OCI-LY1 (cell line): Measurements from ENCODE around the gene KLHDC7A.

Experiments
- H2AFZ ChIP-seq: fragments of 200-600 bp; sonication (generic), shearing (Covaris generic); 2 replicates; pipeline ENCODE4 v1.6.0; 2014; ENCODE audit warnings: antibody characterized with exemption, mild to moderate bottlenecking, low read length
- H3F3A ChIP-seq: fragments of 200-600 bp; sonication (generic), shearing (Covaris generic); 2 replicates; pipeline ENCODE4 v1.6.0; 2014; ENCODE audit warnings: mild to moderate bottlenecking, antibody characterized with exemption, low read length, moderate library complexity; ENCODE audit not compliant: insufficient read depth
- H3K27ac ChIP-seq: fragments of 200-600 bp; sonication (generic); 2 replicates; pipeline ENCODE4 v1.5.1; 2014; ENCODE audit warnings: low read length, mixed run types, mild to moderate bottlenecking, low read depth; ENCODE audit not compliant: poor library complexity, severe bottlenecking
- H3K27me3 ChIP-seq: fragments of 200-600 bp; sonication (generic); 2 replicates; pipeline ENCODE4 v1.6.0; 2014; ENCODE audit warnings: antibody characterized with exemption, mild to moderate bottlenecking, low read length, moderate library complexity; ENCODE audit not compliant: insufficient read depth
- H3K36me3 ChIP-seq: fragments of 200-600 bp; sonication (generic); 2 replicates; pipeline ENCODE4 v1.6.1; 2014; ENCODE audit warnings: mild to moderate bottlenecking, antibody characterized with exemption, low read length, moderate library complexity, mixed read lengths; ENCODE audit not compliant: insufficient read depth
- H3K4me1 ChIP-seq: fragments of 200-600 bp; sonication (generic); 2 replicates; pipeline ENCODE4 v1.5.1; 2014; ENCODE audit warnings: mild to moderate bottlenecking, low read length, moderate library complexity; ENCODE audit not compliant: insufficient read depth, severe bottlenecking
- H3K4me2 ChIP-seq: fragments of 200-600 bp; sonication (generic), shearing (Covaris generic); 2 replicates; pipeline ENCODE4 v1.6.1; 2014; ENCODE audit warnings: low read length
- H3K4me3 ChIP-seq: fragments of 200-600 bp; sonication (generic); 2 replicates; pipeline ENCODE4 v1.5.1; 2014; ENCODE audit warnings: low read length, low read depth, mild to moderate bottlenecking, mixed read lengths; ENCODE audit not compliant: poor library complexity, severe bottlenecking
- H3K79me2 ChIP-seq: fragments of 200-600 bp; shearing (Covaris generic); 2 replicates; pipeline ENCODE4 v1.6.1; 2016; ENCODE audit warnings: mixed run types, low read length, mixed read lengths; ENCODE audit not compliant: insufficient read depth
- H3K9ac ChIP-seq: fragments of 200-600 bp; sonication (generic), shearing (Covaris generic); 2 replicates; pipeline ENCODE4 v1.6.1; 2014; ENCODE audit warnings: mild to moderate bottlenecking, low read length, mixed read lengths
- H3K9me2 ChIP-seq: fragments of 200-600 bp; sonication (generic), shearing (Covaris generic); 2 replicates; pipeline ENCODE4 v1.6.1; 2014; ENCODE audit warnings: low read depth, mild to moderate bottlenecking, low read length, mixed read lengths
- H3K9me3 ChIP-seq: fragments of 200-600 bp; shearing (Covaris generic); 2 replicates; pipeline ENCODE4 v1.6.1; 2014; ENCODE audit warnings: low read length, mixed read lengths
- H4K20me1 ChIP-seq: fragments of 200-600 bp; sonication (generic), shearing (Covaris generic); 2 replicates; pipeline ENCODE4 v1.6.0; 2016; ENCODE audit warnings: mild to moderate bottlenecking, low read length; ENCODE audit not compliant: insufficient read depth
- EZH2 ChIP-seq: fragments of 200-600 bp; sonication (generic), shearing (Covaris generic); IDR thresholded peaks from 2 replicates; pipeline ENCODE4 v1.8.0; 2017; ENCODE audit warnings: borderline replicate concordance, mixed run types, mild to moderate bottlenecking, antibody characterized with exemption, low read length, moderate library complexity, mixed read lengths
- TF ChIP-seq, protein P1 (sequence below): fragments of 200-600 bp; sonication (generic), shearing (Covaris generic); IDR thresholded peaks from 2 replicates; pipeline ENCODE4 v1.5.1; 2017; ENCODE audit warnings: mild to moderate bottlenecking, antibody characterized with exemption, low read length, moderate library complexity, mixed read lengths

The KLHDC7A gene

GRCh38 chr1:18463063-18463462 lies 17.7 kb upstream of the KLHDC7A start:
- TF ChIP-seq EZH2, result no peak
- TF ChIP-seq, protein P1, sequence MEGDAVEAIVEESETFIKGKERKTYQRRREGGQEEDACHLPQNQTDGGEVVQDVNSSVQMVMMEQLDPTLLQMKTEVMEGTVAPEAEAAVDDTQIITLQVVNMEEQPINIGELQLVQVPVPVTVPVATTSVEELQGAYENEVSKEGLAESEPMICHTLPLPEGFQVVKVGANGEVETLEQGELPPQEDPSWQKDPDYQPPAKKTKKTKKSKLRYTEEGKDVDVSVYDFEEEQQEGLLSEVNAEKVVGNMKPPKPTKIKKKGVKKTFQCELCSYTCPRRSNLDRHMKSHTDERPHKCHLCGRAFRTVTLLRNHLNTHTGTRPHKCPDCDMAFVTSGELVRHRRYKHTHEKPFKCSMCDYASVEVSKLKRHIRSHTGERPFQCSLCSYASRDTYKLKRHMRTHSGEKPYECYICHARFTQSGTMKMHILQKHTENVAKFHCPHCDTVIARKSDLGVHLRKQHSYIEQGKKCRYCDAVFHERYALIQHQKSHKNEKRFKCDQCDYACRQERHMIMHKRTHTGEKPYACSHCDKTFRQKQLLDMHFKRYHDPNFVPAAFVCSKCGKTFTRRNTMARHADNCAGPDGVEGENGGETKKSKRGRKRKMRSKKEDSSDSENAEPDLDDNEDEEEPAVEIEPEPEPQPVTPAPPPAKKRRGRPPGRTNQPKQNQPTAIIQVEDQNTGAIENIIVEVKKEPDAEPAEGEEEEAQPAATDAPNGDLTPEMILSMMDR, result no peak
- Histone ChIP-seq H3K9me2 (no peaks in the 10 kb centered on the region), H4K20me1 (no peaks in the 10 kb centered on the region)

DNA sequence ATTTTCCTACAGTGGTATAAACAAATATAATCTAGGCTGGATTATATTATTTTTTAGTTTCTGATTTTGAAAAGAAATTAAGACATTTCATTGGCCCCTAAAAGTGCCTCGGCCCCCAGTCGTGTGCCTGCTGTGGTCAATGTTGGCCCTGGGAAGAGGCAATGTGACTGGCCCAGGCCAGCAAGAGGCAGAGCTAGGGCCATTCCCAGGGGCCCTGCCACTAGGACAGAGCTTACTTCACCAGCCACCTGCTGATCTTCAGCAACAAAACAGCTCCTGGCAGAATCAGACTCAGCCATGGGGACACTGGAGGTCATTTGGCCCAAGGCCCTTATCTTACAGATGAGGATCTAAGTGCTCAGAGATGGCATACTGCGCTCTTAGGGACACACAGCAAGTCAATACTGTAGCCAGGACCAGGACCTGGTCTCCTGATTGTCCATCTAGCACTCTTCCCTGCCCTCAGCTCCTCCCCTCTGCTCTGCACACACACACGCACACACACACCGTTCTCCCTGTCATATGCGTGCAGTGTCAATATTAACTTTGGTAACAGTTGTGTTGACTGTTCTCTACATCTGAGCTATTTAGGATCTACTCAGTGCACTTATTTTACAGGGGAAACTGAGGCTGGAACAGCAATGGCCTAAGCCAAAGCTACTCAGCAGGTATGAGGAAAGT lies 16.6 kb upstream of the KLHDC7A start:
- TF ChIP-seq, protein P1, result no peak
- no peak for TF ChIP-seq EZH2
- no peaks in the 10 kb centered on the region for H3K9me2 ChIP-seq

More at GRCh38 chr1:18463063-18463462, 17.7 kb upstream of the KLHDC7A start:
- no peak overlapping the region for H3K4me3 ChIP-seq
- no peak overlapping the region for H3K4me2 ChIP-seq
- H3F3A ChIP-seq, result no peaks in the 10 kb centered on the region
- H3K9me3 ChIP-seq, result no peaks in the 10 kb centered on the region
- H3K27ac ChIP-seq, result no peak overlapping the region
- H3K36me3 ChIP-seq, result no peaks in the 10 kb centered on the region
- H2AFZ ChIP-seq, result no peak overlapping the region
- no peaks in the 10 kb centered on the region for H3K4me1 ChIP-seq
- H3K9ac ChIP-seq, result no peak overlapping the region
- peaks cover 4% of the 10 kb centered on the region; the same call in 1 of the 2 replicates for H3K27me3 ChIP-seq
- no peaks in the 10 kb centered on the region for H3K79me2 ChIP-seq

DNA sequence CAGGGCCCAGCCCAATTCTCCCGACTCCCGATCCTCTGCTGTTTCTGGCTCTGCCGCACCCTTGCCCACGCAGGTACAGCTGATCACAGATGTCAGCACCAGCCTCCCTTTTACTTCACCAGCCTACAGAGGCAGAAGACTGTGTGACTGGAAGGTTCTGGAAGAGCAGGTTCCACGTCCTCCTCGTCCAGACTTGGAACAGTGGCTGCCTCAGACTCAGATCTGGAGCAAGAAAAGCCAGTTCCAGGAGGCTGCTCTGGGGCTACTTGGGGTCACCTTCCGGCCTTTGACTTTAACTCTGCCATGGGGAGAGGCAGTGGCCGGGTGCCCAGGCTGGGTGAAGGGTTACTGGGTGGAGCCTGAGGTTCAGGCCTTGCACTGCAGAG lies 16.1 kb upstream of the KLHDC7A start:
- Histone ChIP-seq H3K27ac (no peak overlapping the region), H3K9me3 (no peaks in the 10 kb centered on the region), H4K20me1 (no peaks in the 10 kb centered on the region), H3K27me3 (peaks cover 4% of the 10 kb centered on the region; the same call in 1 of the 2 replicates), H3F3A (no peaks in the 10 kb centered on the region), H3K4me1 (no peaks in the 10 kb centered on the region), H3K4me2 (no peak overlapping the region), H3K4me3 (no peak overlapping the region), H3K79me2 (no peaks in the 10 kb centered on the region), H3K9me2 (no peaks in the 10 kb centered on the region), H3K9ac (no peak overlapping the region), H3K36me3 (no peaks in the 10 kb centered on the region), H2AFZ (no peak overlapping the region)
- TF ChIP-seq, protein P1, result no peak
- TF ChIP-seq EZH2, result no peak

More for the DNA sequence above, 16.6 kb upstream of the KLHDC7A start:
- peaks cover 4% of the 10 kb centered on the region; the same call in 1 of the 2 replicates for H3K27me3 ChIP-seq
- no peaks in the 10 kb centered on the region for H3K9me3 ChIP-seq
- no peak overlapping the region for H3K9ac ChIP-seq
- no peaks in the 10 kb centered on the region for H3K36me3 ChIP-seq
- H3K4me2 ChIP-seq, result no peak overlapping the region
- no peaks in the 10 kb centered on the region for H3K79me2 ChIP-seq
- H3F3A ChIP-seq, result no peaks in the 10 kb centered on the region
- no peaks in the 10 kb centered on the region for H3K4me1 ChIP-seq
- H3K4me3 ChIP-seq, result no peak overlapping the region
- H4K20me1 ChIP-seq, result no peaks in the 10 kb centered on the region
- no peak overlapping the region for H3K27ac ChIP-seq
- H2AFZ ChIP-seq, result no peak overlapping the region
